ENCODE measurements around the gene FAM118B.

Gene FAM118B

DNA sequence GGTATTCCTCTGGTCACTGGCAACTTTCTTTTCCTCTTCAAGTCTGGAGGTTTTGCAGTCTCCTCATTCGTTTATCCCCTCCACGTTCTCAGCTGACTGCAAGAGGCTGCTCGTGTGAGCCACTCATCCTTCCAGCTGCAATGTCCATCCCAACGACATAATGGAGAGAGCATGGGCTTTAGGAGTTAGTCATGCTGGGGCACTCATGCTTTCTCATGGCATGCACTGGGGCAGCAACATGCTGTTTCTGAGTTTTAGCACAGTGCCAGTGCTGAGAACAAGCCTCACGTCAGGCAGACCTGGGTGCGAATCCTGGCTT lies 99.4 kb downstream of the FAM118B start:
- DNase-seq, result no peak
- no peak for TF ChIP-seq GATA1 (IDR thresholded peaks at IDR 0.05; ENCODE audit: low read depth, low read length)
- TF ChIP-seq POLR2A (IDR thresholded peaks at IDR 0.05; ENCODE audit: low read length), result no peak

DNA sequence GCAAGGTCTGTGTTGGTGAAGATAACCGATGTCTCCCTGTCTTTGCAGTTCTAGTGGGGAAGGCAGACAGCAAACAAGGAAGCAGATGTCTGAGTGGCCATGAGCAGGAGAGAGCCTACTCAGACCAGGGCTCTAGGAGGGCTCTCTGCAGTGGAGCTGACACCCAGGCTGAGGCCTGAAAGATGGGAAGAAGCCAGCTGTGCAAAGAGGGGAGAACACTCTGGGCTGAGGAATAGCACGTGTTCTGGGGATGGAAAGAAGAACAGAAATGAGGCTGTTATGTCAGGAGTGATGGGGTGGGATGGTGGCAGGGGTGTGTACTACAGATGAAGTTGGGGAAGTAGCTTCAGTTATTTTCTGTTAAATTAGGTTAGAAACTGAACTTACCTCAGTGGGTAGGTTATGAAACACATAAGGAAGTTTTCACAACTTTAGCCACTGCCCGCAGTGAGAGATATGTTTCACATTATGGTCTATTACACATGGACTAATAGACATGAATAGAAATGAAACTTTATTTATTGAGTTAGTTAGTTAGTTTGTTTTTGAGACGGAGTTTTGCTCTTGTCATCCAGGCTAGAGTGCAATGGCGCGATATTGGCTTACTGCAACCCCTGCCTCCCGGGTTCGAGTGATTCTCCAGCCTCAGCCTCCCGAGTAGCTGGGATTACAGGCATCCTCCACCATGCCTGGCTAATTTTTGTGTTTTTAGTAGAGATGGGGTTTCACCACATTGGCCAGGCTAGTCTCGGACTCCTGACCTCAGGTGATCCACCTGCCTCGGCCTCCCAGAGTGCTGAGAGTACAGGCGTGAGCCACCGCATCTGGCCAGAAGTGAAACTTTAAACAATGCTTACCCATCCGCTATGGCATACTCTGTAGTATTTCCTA lies 100.1 kb downstream of the FAM118B start:
- TF ChIP-seq GATA1 (IDR thresholded peaks at IDR 0.05; ENCODE audit: low read depth, low read length) (no peak), POLR2A (IDR thresholded peaks at IDR 0.05; ENCODE audit: low read length) (no peak)
- DNase-seq, result no peak
